ENCODE measurements around the gene ENPEP.

GRCh38 chr4:110550260-110550659 lies 74.3 kb downstream of the ENPEP start:
- TF ChIP-seq EP300 (IDR thresholded peaks at IDR 0.05) (no peak), CTCF (IDR thresholded peaks at IDR 0.05) (no peak)

Data from tibial nerve (tissue), 4 donors.